Testis (tissue), 2 donors: Measurements from ENCODE around the gene ADAMTS6.

ENCODE experiments used
- POLR2A ChIP-seq: fragments of 450-650 bp; IDR thresholded peaks from one replicate; pipeline ENCODE4 v1.6.1; 2017; ENCODE audit warnings: antibody characterized with exemption, mild to moderate bottlenecking, moderate library complexity
- TF ChIP-seq, protein P1 (sequence below), 3 experiments: fragments of 450-650 bp in 2 of 3; fragments of 200-600 bp in 1 of 3; sonication (generic) in 1 of 3; IDR thresholded peaks; one replicate each; pipeline ENCODE4 v1.5.1; 2016 to 2019; ENCODE audit warnings: antibody characterized with exemption in 3 of 3, mild to moderate bottlenecking in 2 of 3, moderate library complexity in 1 of 3

DNA sequence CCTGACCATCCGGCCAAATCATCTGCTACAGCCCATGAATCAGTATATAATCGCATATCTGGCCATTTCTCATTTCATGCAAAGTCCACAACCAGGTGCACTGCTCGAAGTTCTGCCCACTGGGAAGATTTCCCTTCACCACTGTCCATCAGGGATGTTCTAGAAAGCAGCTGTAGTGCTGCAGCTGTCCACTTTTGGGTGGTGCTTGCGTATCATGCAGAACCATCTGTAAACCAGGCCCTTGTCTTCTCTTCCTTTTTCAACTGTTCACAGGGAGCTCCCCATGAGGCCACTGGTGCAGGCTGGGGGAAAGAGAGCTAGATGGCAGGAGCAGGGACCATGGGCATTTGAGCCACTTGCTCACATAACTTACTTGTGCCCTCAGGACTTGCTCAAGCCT lies 7.4 kb upstream of the ADAMTS6 start:
- TF ChIP-seq, protein P1, sequence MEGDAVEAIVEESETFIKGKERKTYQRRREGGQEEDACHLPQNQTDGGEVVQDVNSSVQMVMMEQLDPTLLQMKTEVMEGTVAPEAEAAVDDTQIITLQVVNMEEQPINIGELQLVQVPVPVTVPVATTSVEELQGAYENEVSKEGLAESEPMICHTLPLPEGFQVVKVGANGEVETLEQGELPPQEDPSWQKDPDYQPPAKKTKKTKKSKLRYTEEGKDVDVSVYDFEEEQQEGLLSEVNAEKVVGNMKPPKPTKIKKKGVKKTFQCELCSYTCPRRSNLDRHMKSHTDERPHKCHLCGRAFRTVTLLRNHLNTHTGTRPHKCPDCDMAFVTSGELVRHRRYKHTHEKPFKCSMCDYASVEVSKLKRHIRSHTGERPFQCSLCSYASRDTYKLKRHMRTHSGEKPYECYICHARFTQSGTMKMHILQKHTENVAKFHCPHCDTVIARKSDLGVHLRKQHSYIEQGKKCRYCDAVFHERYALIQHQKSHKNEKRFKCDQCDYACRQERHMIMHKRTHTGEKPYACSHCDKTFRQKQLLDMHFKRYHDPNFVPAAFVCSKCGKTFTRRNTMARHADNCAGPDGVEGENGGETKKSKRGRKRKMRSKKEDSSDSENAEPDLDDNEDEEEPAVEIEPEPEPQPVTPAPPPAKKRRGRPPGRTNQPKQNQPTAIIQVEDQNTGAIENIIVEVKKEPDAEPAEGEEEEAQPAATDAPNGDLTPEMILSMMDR (IDR thresholded peaks at IDR 0.05), result no peak
- no peak for TF ChIP-seq POLR2A
